Measurements from ENCODE around the gene TNNC1. TPM values are rescaled to one million over a fixed set of nuclear protein-coding genes. Genes with fewer than 3 reads are reported as not detected.

TNNC1 gene
- total and polyA plus RNA-seq, 12 donors: 1.1 to 42.0 (median 6.3) TPM

DNA sequence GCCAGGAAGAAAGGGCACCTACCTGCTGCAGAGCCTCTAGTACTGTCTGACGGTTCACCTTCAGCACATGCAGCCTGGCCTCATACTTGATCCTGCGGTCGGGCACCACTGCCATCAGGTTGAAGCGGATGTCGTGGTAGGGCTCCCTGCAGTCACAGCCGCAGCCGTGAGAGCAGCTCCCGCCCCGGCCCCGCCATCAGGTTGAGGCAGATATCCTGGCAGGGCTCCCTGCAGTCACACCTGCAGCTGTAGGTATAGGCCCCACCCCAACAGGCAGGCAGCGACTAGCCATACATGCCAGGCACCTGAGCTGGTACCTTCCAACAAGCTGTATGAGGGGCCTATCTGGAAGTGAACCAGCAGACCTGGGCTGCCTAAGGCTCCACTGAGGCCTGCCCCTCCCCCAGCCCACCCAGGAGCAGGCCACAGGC lies 47.6 kb downstream of the TNNC1 start:
- Histone ChIP-seq H3K4me1 (replicated peaks in 1 of 2) (peaks cover 16 to 23% of the 10 kb centered on the region in 2 donors), H3K27ac (no peak overlapping the region), H3K36me3 (replicated peaks in 1 of 2) (peaks cover 0 to 67% of the 10 kb centered on the region in 2 donors), H3K4me3 (no peak overlapping the region), H3K9me3 (replicated peaks in 1 of 3) (no peaks in the 10 kb centered on the region), H3K27me3 (no peaks in the 10 kb centered on the region)
- 87 to 100% (median 91%) methylated on average over 3 to 11 of the region's 11 CpGs for WGBS, 4 donors
- intact Hi-C loops (cut with DNase I): no loop called here
- no peak for TF ChIP-seq POLR2A (IDR thresholded peaks at IDR 0.05)
- TF ChIP-seq, protein P1, sequence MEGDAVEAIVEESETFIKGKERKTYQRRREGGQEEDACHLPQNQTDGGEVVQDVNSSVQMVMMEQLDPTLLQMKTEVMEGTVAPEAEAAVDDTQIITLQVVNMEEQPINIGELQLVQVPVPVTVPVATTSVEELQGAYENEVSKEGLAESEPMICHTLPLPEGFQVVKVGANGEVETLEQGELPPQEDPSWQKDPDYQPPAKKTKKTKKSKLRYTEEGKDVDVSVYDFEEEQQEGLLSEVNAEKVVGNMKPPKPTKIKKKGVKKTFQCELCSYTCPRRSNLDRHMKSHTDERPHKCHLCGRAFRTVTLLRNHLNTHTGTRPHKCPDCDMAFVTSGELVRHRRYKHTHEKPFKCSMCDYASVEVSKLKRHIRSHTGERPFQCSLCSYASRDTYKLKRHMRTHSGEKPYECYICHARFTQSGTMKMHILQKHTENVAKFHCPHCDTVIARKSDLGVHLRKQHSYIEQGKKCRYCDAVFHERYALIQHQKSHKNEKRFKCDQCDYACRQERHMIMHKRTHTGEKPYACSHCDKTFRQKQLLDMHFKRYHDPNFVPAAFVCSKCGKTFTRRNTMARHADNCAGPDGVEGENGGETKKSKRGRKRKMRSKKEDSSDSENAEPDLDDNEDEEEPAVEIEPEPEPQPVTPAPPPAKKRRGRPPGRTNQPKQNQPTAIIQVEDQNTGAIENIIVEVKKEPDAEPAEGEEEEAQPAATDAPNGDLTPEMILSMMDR (IDR thresholded peaks at IDR 0.05): no peak
- peak in 1 of 7 donors; percentile 24 for DNase-seq

DNA sequence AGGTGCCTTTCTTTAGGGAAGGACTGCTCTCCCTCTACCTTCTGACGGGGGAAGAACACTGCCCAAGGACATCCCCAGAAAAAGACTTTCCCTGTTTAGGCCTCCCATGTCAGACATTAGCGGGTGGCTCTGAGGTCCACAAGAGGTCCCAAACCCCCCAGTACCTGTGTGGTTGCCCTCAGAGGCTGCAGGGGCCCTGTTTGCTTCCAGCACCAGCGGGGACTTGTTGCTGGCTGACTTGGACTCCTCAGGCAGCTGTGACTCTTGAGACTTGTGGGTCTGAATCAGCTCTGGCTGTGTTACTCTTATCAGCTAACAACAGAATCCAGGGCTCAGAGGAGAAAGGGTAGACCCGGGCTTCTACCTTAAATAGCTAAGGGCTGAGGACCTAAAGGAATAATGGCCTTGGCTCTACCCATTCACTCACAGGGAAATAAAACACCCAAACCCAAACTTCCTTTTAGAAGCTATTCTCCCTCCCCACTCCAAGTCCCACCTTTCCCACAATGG lies 48.2 kb downstream of the TNNC1 start:
- intact Hi-C loops (cut with DNase I): no loop called here
- TF ChIP-seq, protein P1 (IDR thresholded peaks at IDR 0.05): no peak
- no peak for TF ChIP-seq POLR2A (IDR thresholded peaks at IDR 0.05)
- no peak overlapping the region for H3K27ac ChIP-seq
- H3K4me1 ChIP-seq (replicated peaks in 1 of 2): peaks cover 16 to 22% of the 10 kb centered on the region in 2 donors
- H3K27me3 ChIP-seq: no peaks in the 10 kb centered on the region
- H3K36me3 ChIP-seq (replicated peaks in 1 of 2): peaks cover 0 to 72% of the 10 kb centered on the region in 2 donors
- peak in 1 of 7 donors; percentile 12 for DNase-seq
- WGBS, 4 donors: 79 to 88% (median 83%) methylated on average over 4 of the region's 4 CpGs
- H3K9me3 ChIP-seq (replicated peaks in 1 of 3): no peaks in the 10 kb centered on the region
- no peak overlapping the region for H3K4me3 ChIP-seq

DNA sequence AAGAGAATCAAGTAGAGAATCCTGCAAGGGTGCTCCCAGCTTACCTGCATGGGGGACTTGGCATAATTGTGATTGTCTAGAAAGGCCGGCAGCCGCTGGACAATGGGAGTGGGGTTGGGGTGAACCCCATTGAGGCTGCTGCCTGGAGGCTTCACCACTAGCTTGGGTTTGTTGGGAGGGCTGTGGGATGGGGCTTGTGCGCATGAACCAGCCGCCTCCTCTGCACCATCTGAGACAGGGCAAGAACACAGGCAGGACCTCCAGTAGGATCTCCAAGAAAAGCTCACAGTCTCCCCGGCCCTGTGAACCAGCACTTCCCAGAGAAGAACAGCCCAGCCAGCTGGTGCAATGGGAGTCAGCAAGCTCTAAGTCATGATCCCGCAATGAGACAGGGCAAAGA lies 48.8 kb downstream of the TNNC1 start:
- peaks cover 0 to 75% of the 10 kb centered on the region in 2 donors for H3K36me3 ChIP-seq (replicated peaks in 1 of 2)
- H3K9me3 ChIP-seq (replicated peaks in 1 of 3): no peaks in the 10 kb centered on the region
- TF ChIP-seq, protein P1 (IDR thresholded peaks at IDR 0.05): no peak
- TF ChIP-seq POLR2A (IDR thresholded peaks at IDR 0.05): no peak
- H3K4me3 ChIP-seq: no peak overlapping the region
- 90 to 100% (median 95%) methylated on average over 2 to 6 of the region's 6 CpGs for WGBS, 4 donors
- H3K27ac ChIP-seq: no peak overlapping the region
- peak in 1 of 7 donors; percentile 11 for DNase-seq
- intact Hi-C loops (cut with DNase I): no loop called here
- peaks cover 16 to 22% of the 10 kb centered on the region in 2 donors for H3K4me1 ChIP-seq (replicated peaks in 1 of 2)
- no peaks in the 10 kb centered on the region for H3K27me3 ChIP-seq

DNA sequence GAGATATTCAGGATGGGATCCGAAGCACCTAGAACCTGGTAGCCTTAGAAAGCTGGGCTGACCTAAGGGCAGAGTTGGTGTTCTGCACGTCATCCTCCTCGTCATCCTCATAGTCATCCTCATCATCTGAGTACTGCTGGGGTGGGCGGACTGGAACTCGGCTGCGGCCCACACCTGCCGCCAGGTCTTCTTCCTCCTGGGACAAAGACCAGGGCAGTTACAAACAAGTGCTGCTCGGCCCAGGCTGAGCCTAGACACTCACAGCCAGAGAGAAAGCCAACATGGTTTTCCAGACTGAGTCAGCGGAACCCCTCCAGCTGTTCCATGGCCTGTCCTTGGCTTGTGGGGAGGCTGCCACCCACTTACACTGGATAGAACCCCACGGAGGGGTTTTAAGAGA lies 49.5 kb downstream of the TNNC1 start:
- peaks cover 16 to 22% of the 10 kb centered on the region in 2 donors for H3K4me1 ChIP-seq (replicated peaks in 1 of 2)
- WGBS, 4 donors: 85 to 93% (median 88%) methylated on average over 7 to 10 of the region's 10 CpGs
- no peaks in the 10 kb centered on the region for H3K9me3 ChIP-seq (replicated peaks in 1 of 3)
- no peak overlapping the region for H3K4me3 ChIP-seq
- peak in 1 of 7 donors; percentile 16 for DNase-seq
- no peak overlapping the region for H3K27ac ChIP-seq
- intact Hi-C loops (cut with DNase I): no loop called here
- H3K36me3 ChIP-seq (replicated peaks in 1 of 2): peaks cover 0 to 75% of the 10 kb centered on the region in 2 donors
- no peaks in the 10 kb centered on the region for H3K27me3 ChIP-seq
- TF ChIP-seq, protein P1 (IDR thresholded peaks at IDR 0.05): no peak
- TF ChIP-seq POLR2A (IDR thresholded peaks at IDR 0.05): no peak

All from adrenal gland (tissue), 12 donors.